ENCODE data around the gene MAGEB6. TPM values are rescaled to one million over a fixed set of nuclear protein-coding genes. Genes with fewer than 3 reads are reported as not detected.

Gene MAGEB6
- total and polyA plus RNA-seq, 4 donors, result not detected

GRCh38 chrX:26215869-26216268 lies 23.6 kb downstream of the MAGEB6 start, which contains the start of gene MAGEB5:
MAGEB5 (plus strand) TSS chrX:26216169; CDS start chrX:26217302, 1,133 bp downstream.
- no peaks in the 10 kb centered on the region for H3K9me3 ChIP-seq (ENCODE audit: control insufficient read depth in 4 of 4, low read length in 3 of 4)
- no peak within 1 kb of the TSS for H3K27ac ChIP-seq (ENCODE audit: low read depth in 1 of 2, low read length in 2 of 2)
- no peaks in the 10 kb centered on the region for H3K27me3 ChIP-seq (ENCODE audit: control insufficient read depth in 4 of 4, insufficient read depth in 4 of 4, low read length in 3 of 4)
- DNase-seq (ENCODE audit: low spot score), result no peak
- no peak for TF ChIP-seq TAF1 (conservative IDR thresholded peaks at IDR 0.05)
- TF ChIP-seq HNF4G (IDR thresholded peaks at IDR 0.05), result no peak
- TF ChIP-seq RAD21 (IDR thresholded peaks at IDR 0.05), result no peak
- no peak for TF ChIP-seq RXRA (IDR thresholded peaks at IDR 0.05)
- no peak for TF ChIP-seq YY1 (IDR thresholded peaks at IDR 0.05)
- TF ChIP-seq REST (IDR thresholded peaks at IDR 0.05), result no peak
- TF ChIP-seq NR2F2 (IDR thresholded peaks at IDR 0.05), result no peak
- TF ChIP-seq JUND (IDR thresholded peaks at IDR 0.05), result no peak
- TF ChIP-seq MAX (IDR thresholded peaks at IDR 0.05), result no peak
- TF ChIP-seq ZBTB33 (IDR thresholded peaks at IDR 0.05), result no peak
- no peak for TF ChIP-seq ATF3 (IDR thresholded peaks at IDR 0.05)
- TF ChIP-seq FOXA1 (IDR thresholded peaks at IDR 0.05), result no peak
- TF ChIP-seq FOXA2 (IDR thresholded peaks at IDR 0.05), result no peak
- TF ChIP-seq EGR1 (IDR thresholded peaks at IDR 0.05; ENCODE audit: low read depth in 2 of 2), result no peak
- no peak for TF ChIP-seq HNF4A (conservative IDR thresholded peaks at IDR 0.05)
- TF ChIP-seq GABPA (IDR thresholded peaks at IDR 0.05 in 1 of 2, conservative IDR thresholded peaks at IDR 0.05 in 1 of 2), result no peak
- TF ChIP-seq CTCF (IDR thresholded peaks at IDR 0.05; ENCODE audit: low read depth, low read length, missing input control), result no peak
- 65% methylated on average over 5 of the region's 5 CpGs for WGBS
- H3K36me3 ChIP-seq (ENCODE audit: control insufficient read depth in 4 of 4, insufficient read depth in 3 of 4, low read depth in 1 of 4, low read length in 3 of 4), result no peaks in the 10 kb centered on the region
- H3K4me3 ChIP-seq (ENCODE audit: low read depth in 1 of 3, low read length in 3 of 3), result no peak within 1 kb of the TSS
- no peak within 1 kb of the TSS for H3K9ac ChIP-seq (ENCODE audit: low read depth in 1 of 2, low read length in 2 of 2)
- H3K4me1 ChIP-seq (ENCODE audit: control insufficient read depth in 4 of 4, insufficient read depth in 4 of 4, low read length in 3 of 4), result no peaks in the 10 kb centered on the region
